CD4-positive, alpha-beta T cell (primary cell): ENCODE measurements around the gene ARHGAP21. TPM values are rescaled to one million over a fixed set of nuclear protein-coding genes. Genes with fewer than 3 reads are reported as not detected.

Source experiments
- ATAC-seq: fragments of 200-7000 bp; cut with Tn5 transposase; one replicate; pipeline ENCODE4 v1.10.0; 2022; ENCODE audit warnings: mild to moderate bottlenecking; ENCODE audit not compliant: poor library complexity
- CTCF ChIA-PET: fragments of 350-600 bp; sonication (Branson Sonifier 250); formaldehyde crosslinking; loops from one replicate; lab custom pipeline; 2021; ENCODE audit warnings: antibody characterized with exemption, inconsistent platforms; lab: Charles Lee
- POLR2A ChIA-PET: fragments of 350-600 bp; sonication (Branson Sonifier 250); formaldehyde crosslinking; loops from one replicate; lab custom pipeline; 2021; ENCODE audit warnings: antibody characterized with exemption, inconsistent platforms; lab: Charles Lee
- DNase-seq, 14 experiments: peaks; one replicate each; pipeline ENCODE4 v3.0.0-alpha.2; 2013 to 2020; ENCODE audit warnings: mixed read lengths in 2 of 14
- H3K27ac ChIP-seq, 2 donors: one replicate each; pipeline versions ENCODE4 v1.5.1 to v1.7.0; 2013; ENCODE audit warnings: low read length in 2 of 2, low read depth in 1 of 2, mild to moderate bottlenecking in 1 of 2
- H3K27me3 ChIP-seq, 2 experiments: 1 replicate in 1 of 2; 2 replicates in 1 of 2; pipeline versions ENCODE4 v1.6.1 to v1.7.0; 2013; ENCODE audit warnings: low read length in 2 of 2, control low read depth in 1 of 2, mild to moderate bottlenecking in 1 of 2, moderate library complexity in 1 of 2; ENCODE audit not compliant: insufficient read depth in 2 of 2, control insufficient read depth in 1 of 2
- H3K36me3 ChIP-seq: one replicate; pipeline ENCODE4 v1.6.1; 2013; ENCODE audit warnings: low read length, control low read depth; ENCODE audit not compliant: insufficient read depth
- H3K4me1 ChIP-seq: one replicate; pipeline ENCODE4 v1.6.1; 2013; ENCODE audit warnings: low read length, control low read depth; ENCODE audit not compliant: insufficient read depth
- H3K4me3 ChIP-seq: one replicate; pipeline ENCODE4 v1.5.1; 2013; ENCODE audit warnings: mild to moderate bottlenecking, low read length, moderate library complexity
- H3K9me3 ChIP-seq, 2 experiments: 1 replicate in 1 of 2; 2 replicates in 1 of 2; pipeline versions ENCODE4 v1.6.1 to v1.7.0; 2013; ENCODE audit warnings: low read length in 2 of 2, mild to moderate bottlenecking in 2 of 2, control low read depth in 1 of 2, moderate library complexity in 1 of 2; ENCODE audit not compliant: control insufficient read depth in 1 of 2, insufficient read depth in 1 of 2
- H3K27ac Mint-ChIP-seq: one replicate; pipeline ENCODE4 v1.8.0; 2020; ENCODE audit warnings: mixed read lengths
- H3K27me3 Mint-ChIP-seq: one replicate; pipeline ENCODE4 v1.8.0; 2021; ENCODE audit warnings: mixed read lengths
- H3K36me3 Mint-ChIP-seq: one replicate; pipeline ENCODE4 v1.8.0; 2021; ENCODE audit warnings: low read depth, mixed read lengths
- H3K4me1 Mint-ChIP-seq: one replicate; pipeline ENCODE4 v1.8.0; 2021; ENCODE audit warnings: low read depth, mixed read lengths
- H3K4me3 Mint-ChIP-seq: one replicate; pipeline ENCODE4 v1.8.0; 2020; ENCODE audit warnings: mild to moderate bottlenecking, mixed read lengths
- H3K9me3 Mint-ChIP-seq: one replicate; pipeline ENCODE4 v1.8.0; 2020; ENCODE audit warnings: mixed read lengths
- CTCF ChIP-seq: fragments of 200-600 bp; IDR thresholded peaks from one replicate; pipeline ENCODE4 v1.8.0; 2022; ENCODE audit warnings: antibody characterized with exemption, mild to moderate bottlenecking
- intact Hi-C, 2 experiments: fragments of 100-400 bp; cut with DNase I in 1 of 2; cut with micrococcal nuclease in 1 of 2; formaldehyde crosslinking; loops; one replicate each; pipeline versions ENCODE4 v1.15.1 to v1.9.0; 2023 to 2025; cut with DNase I, micrococcal nuclease
- total RNA-seq, 174 experiments: library from RNA in 2 of 174; stranded (reverse) in 2 of 174; gene quantifications; one replicate each; pipeline ENCODE4 v1.2.3 and lab custom pipeline; 2021 to 2026

Gene ARHGAP21
- total RNA-seq, 2 experiments from 2014 or later, result 38.4 to 43.4 TPM

- H3K9me3 ChIP-seq, result no peaks in the 10 kb centered on the region
- no peaks in the 10 kb centered on the region for H3K4me1 Mint-ChIP-seq
- H3K4me1 ChIP-seq, result no peaks in the 10 kb centered on the region
- DNase-seq, result no peak
- no peak for TF ChIP-seq CTCF
- no peak overlapping the region for H3K27ac ChIP-seq
- intact Hi-C loops, result no loop called here
- ChIA-PET POLR2A (no interaction called here), CTCF (no interaction called here)
- no peaks in the 10 kb centered on the region for H3K9me3 Mint-ChIP-seq
- ATAC-seq, result no peak
- H3K27me3 Mint-ChIP-seq, result no peaks in the 10 kb centered on the region
- H3K36me3 ChIP-seq, result no peaks in the 10 kb centered on the region
- no peak overlapping the region for H3K4me3 Mint-ChIP-seq
- no peaks in the 10 kb centered on the region for H3K36me3 Mint-ChIP-seq
- no peak overlapping the region for H3K27ac Mint-ChIP-seq
- no peaks in the 10 kb centered on the region for H3K27me3 ChIP-seq
- no peak overlapping the region for H3K4me3 ChIP-seq
These were observed 32.6 kb upstream of the ARHGAP21 start for GRCh38 chr10:24756283-24756682.

- H3K4me3 Mint-ChIP-seq, result no peak overlapping the region
- DNase-seq, result no peak
- H3K4me1 Mint-ChIP-seq, result no peaks in the 10 kb centered on the region
- H3K9me3 Mint-ChIP-seq, result no peaks in the 10 kb centered on the region
- intact Hi-C loops, result no loop called here
- ChIA-PET POLR2A (no interaction called here), CTCF (no interaction called here)
- ATAC-seq, result no peak
- no peak overlapping the region for H3K27ac ChIP-seq
- H3K27ac Mint-ChIP-seq, result no peak overlapping the region
- H3K27me3 Mint-ChIP-seq, result no peaks in the 10 kb centered on the region
- no peaks in the 10 kb centered on the region for H3K36me3 Mint-ChIP-seq
- TF ChIP-seq CTCF, result no peak
- no peaks in the 10 kb centered on the region for H3K9me3 ChIP-seq
- no peaks in the 10 kb centered on the region for H3K27me3 ChIP-seq
- no peak overlapping the region for H3K4me3 ChIP-seq
- no peaks in the 10 kb centered on the region for H3K36me3 ChIP-seq
- no peaks in the 10 kb centered on the region for H3K4me1 ChIP-seq
These were observed 28.0 kb upstream of the ARHGAP21 start for GRCh38 chr10:24751716-24752115.

GRCh38 chr10:24750695-24751094 is 27.0 kb upstream of the ARHGAP21 start:
- TF ChIP-seq CTCF, result no peak
- H3K4me1 Mint-ChIP-seq, result no peaks in the 10 kb centered on the region

More at GRCh38 chr10:24750695-24751094, 27.0 kb upstream of the ARHGAP21 start:
- Mint-ChIP-seq H3K36me3 (no peaks in the 10 kb centered on the region), H3K27me3 (no peaks in the 10 kb centered on the region), H3K27ac (no peak overlapping the region), H3K9me3 (no peaks in the 10 kb centered on the region), H3K4me3 (no peak overlapping the region)
- no peak overlapping the region for H3K27ac ChIP-seq
- ChIA-PET CTCF (no interaction called here), POLR2A (no interaction called here)
- no peak for DNase-seq
- no peak overlapping the region for H3K4me3 ChIP-seq
- H3K4me1 ChIP-seq, result no peaks in the 10 kb centered on the region
- ATAC-seq, result no peak
- no peaks in the 10 kb centered on the region for H3K36me3 ChIP-seq
- no peaks in the 10 kb centered on the region for H3K27me3 ChIP-seq
- intact Hi-C loops, result no loop called here
- H3K9me3 ChIP-seq, result no peaks in the 10 kb centered on the region
